ENCODE results near the gene CLIP2. TPM values are rescaled to one million over a fixed set of nuclear protein-coding genes. Genes with fewer than 3 reads are reported as not detected.

The CLIP2 gene
- total RNA-seq, 1 experiment from 2014 or later: 26.2 TPM

DNA sequence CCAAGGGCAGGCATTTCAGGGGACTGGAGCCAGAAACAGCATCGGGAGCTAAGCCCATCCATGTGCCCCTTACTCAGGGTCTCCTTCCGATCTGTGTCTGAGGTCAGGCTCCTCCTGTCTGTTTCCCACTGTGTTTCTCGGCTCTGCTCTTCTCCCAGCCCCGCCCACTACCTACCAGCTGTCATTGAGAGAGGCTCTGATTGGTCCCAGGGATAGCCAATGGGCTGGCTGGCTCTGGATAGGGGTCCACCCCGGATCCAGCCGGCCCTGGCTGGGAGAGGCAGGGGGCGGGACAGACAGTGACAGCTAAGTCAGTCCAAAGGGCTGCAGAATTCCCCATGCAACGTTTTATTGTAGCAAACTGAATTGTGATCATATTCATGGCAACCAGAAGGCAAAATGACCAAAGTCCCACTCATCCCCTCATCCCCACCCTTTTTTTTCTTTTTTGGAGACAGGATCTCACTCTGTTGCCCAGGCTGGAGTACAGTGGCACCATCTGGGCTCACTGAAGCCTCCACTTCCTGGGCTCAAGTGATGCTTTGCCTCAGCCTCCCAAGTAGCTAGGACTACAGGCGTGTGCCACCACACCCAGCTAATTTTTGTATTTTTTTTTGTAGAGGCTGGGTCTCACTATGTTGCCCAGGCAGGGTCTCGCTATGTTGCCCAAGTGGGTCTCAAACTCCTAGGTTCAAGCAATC lies 76.3 kb downstream of the CLIP2 start:
- Histone ChIP-seq H3F3A (ENCODE audit: low read length, unreplicated experiment) (no peaks in the 10 kb centered on the region), H3K36me3 (ENCODE audit: low read depth, low read length) (no peaks in the 10 kb centered on the region), H3K9me3 (ENCODE audit: low read length) (no peaks in the 10 kb centered on the region), H3K27ac (ENCODE audit: low read length) (no peak overlapping the region), H2AFZ (ENCODE audit: low read length) (no peak overlapping the region), H3K4me3 (ENCODE audit: low read length) (no peak overlapping the region), H3K4me1 (ENCODE audit: insufficient read depth, low read length) (no peaks in the 10 kb centered on the region), H3K27me3 (ENCODE audit: low read length) (no peaks in the 10 kb centered on the region), H3K4me2 (ENCODE audit: low read length) (no peak overlapping the region), H3K9me2 (replicated peaks; ENCODE audit: low read length) (no peaks in the 10 kb centered on the region), H4K20me1 (ENCODE audit: low read length) (no peaks in the 10 kb centered on the region), H3K9ac (ENCODE audit: low read length) (no peak overlapping the region), H3K79me2 (ENCODE audit: low read length) (no peaks in the 10 kb centered on the region)
- ATAC-seq (peak; percentile 79), DNase-seq (peak; percentile 40)
- ChIA-PET CTCF (no interaction called here), POLR2A (ENCODE audit: unreplicated experiment) (interaction anchor here (0.6 kb wide), 1 partner anchor 187 kb away, joined by 5 read pairs; no protein-coding TSS in a partner anchor)
- no TSS peak for BruUV-seq (replicated peaks)
- TF ChIP-seq EZH2 (IDR thresholded peaks at IDR 0.05; ENCODE audit: low read length, unreplicated experiment) (no peak), CTCF (conservative IDR thresholded peaks at IDR 0.05; ENCODE audit: low read depth, low read length) (no peak), EZH2phosphoT487 (IDR thresholded peaks at IDR 0.05; ENCODE audit: borderline replicate concordance, low read length) (no peak)
- intact Hi-C loops (cut with micrococcal nuclease): no loop called here

GRCh38 chr7:74371381-74372341 lies 82.5 kb downstream of the CLIP2 start:
- no peaks in the 10 kb centered on the region for H3K27me3 ChIP-seq (ENCODE audit: low read length)
- POLR2A ChIA-PET (ENCODE audit: unreplicated experiment): no interaction called here
- no peak overlapping the region for H3K4me3 ChIP-seq (ENCODE audit: low read length)
- no peaks in the 10 kb centered on the region for H3K9me2 ChIP-seq (replicated peaks; ENCODE audit: low read length)
- CTCF ChIA-PET: no interaction called here
- H3K9ac ChIP-seq (ENCODE audit: low read length): no peak overlapping the region
- H3K9me3 ChIP-seq (ENCODE audit: low read length): no peaks in the 10 kb centered on the region
- no peaks in the 10 kb centered on the region for H3K79me2 ChIP-seq (ENCODE audit: low read length)
- H4K20me1 ChIP-seq (ENCODE audit: low read length): no peaks in the 10 kb centered on the region
- TF ChIP-seq EZH2 (IDR thresholded peaks at IDR 0.05; ENCODE audit: low read length, unreplicated experiment): no peak
- no peak for TF ChIP-seq EZH2phosphoT487 (IDR thresholded peaks at IDR 0.05; ENCODE audit: borderline replicate concordance, low read length)
- no peak for TF ChIP-seq CTCF (conservative IDR thresholded peaks at IDR 0.05; ENCODE audit: low read depth, low read length)
- ATAC-seq (peak; percentile 15), DNase-seq (no peak)
- no peaks in the 10 kb centered on the region for H3K4me1 ChIP-seq (ENCODE audit: insufficient read depth, low read length)
- no peak overlapping the region for H3K27ac ChIP-seq (ENCODE audit: low read length)
- no peaks in the 10 kb centered on the region for H3F3A ChIP-seq (ENCODE audit: low read length, unreplicated experiment)
- intact Hi-C loops (cut with micrococcal nuclease): no loop called here
- BruUV-seq (replicated peaks): no TSS peak
- no peak overlapping the region for H3K4me2 ChIP-seq (ENCODE audit: low read length)
- H2AFZ ChIP-seq (ENCODE audit: low read length): no peak overlapping the region
- no peaks in the 10 kb centered on the region for H3K36me3 ChIP-seq (ENCODE audit: low read depth, low read length)

Measured in PC-3 (cell line).